MM.1S (cell line): ENCODE results near the gene ARMC9.

Experiments used
- EZH2phosphoT487 ChIP-seq: fragments of 300-600 bp; sonication (generic); IDR thresholded peaks from 2 replicates; pipeline ENCODE4 v1.6.1; 2018; ENCODE audit warnings: antibody characterized with exemption, low read length
- TF ChIP-seq, protein P1 (sequence below): fragments of 300-600 bp; sonication (generic); IDR thresholded peaks from 2 replicates; pipeline ENCODE4 v1.5.1; 2016; ENCODE audit warnings: antibody characterized with exemption, low read length, mixed read lengths

DNA sequence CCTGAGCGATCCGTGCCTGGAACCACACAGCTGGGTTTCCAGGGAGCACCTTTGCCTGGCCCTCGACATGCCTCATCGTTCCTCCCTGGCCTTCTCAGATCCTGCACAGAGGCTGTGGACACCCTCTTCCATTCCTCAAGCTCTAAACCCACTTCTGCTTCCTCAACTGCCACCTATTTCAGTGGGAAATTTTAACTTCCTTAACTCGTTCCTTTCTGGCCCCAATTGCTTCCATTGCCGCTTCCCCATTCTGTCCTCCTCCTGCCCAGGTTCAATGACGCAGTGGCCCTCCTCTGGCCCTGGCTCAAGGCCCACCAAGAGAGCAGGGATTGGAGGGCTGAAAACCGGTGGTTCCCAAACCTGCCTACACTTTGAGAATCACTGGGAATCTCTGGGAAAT lies 192.2 kb downstream of the ARMC9 start:
- no peak for TF ChIP-seq EZH2phosphoT487
- TF ChIP-seq, protein P1, sequence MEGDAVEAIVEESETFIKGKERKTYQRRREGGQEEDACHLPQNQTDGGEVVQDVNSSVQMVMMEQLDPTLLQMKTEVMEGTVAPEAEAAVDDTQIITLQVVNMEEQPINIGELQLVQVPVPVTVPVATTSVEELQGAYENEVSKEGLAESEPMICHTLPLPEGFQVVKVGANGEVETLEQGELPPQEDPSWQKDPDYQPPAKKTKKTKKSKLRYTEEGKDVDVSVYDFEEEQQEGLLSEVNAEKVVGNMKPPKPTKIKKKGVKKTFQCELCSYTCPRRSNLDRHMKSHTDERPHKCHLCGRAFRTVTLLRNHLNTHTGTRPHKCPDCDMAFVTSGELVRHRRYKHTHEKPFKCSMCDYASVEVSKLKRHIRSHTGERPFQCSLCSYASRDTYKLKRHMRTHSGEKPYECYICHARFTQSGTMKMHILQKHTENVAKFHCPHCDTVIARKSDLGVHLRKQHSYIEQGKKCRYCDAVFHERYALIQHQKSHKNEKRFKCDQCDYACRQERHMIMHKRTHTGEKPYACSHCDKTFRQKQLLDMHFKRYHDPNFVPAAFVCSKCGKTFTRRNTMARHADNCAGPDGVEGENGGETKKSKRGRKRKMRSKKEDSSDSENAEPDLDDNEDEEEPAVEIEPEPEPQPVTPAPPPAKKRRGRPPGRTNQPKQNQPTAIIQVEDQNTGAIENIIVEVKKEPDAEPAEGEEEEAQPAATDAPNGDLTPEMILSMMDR, result no peak
